ENCODE data around the gene WDR36.

- no peak for TF ChIP-seq POLR2A (IDR thresholded peaks at IDR 0.05; ENCODE audit: low read depth, low read length)
- TF ChIP-seq SPI1 (IDR thresholded peaks at IDR 0.05; ENCODE audit: low read depth, low read length): no peak
- TF ChIP-seq TAF1 (IDR thresholded peaks at IDR 0.05; ENCODE audit: low read depth, low read length): no peak
- no peak for TF ChIP-seq POLR2AphosphoS5 (IDR thresholded peaks at IDR 0.05; ENCODE audit: low read depth, low read length)
- TF ChIP-seq PAX5 (IDR thresholded peaks at IDR 0.05; ENCODE audit: insufficient read depth, low read length, severe bottlenecking): peak; percentile 25
Measured at GRCh38 chr5:111072949-111073682, 19.0 kb upstream of the WDR36 start.

Measured in GM12891 (cell line).